Caco-2 (cell line): ENCODE results near the gene APC. TPM values are rescaled to one million over a fixed set of nuclear protein-coding genes. Genes with fewer than 3 reads are reported as not detected.

Experiments
- BruUV-seq: library from RNA; stranded (reverse); fragments of 400-500 nt; replicated peaks from 2 replicates; lab custom pipeline; 2021; lab: Mats Ljungman, UMichigan
- CTCF ChIA-PET: fragments of 300-600 bp; sonication (Branson Sonifier 250); formaldehyde crosslinking; loops from one replicate; lab custom pipeline; 2022; ENCODE audit warnings: antibody characterized with exemption; lab: Charles Lee
- POLR2A ChIA-PET: fragments of 300-600 bp; sonication (Branson Sonifier 250); formaldehyde crosslinking; loops from one replicate; lab custom pipeline; 2022; ENCODE audit warnings: antibody characterized with exemption; lab: Charles Lee
- DNase-seq, 2 experiments: peaks; one replicate each; pipeline versions ENCODE4 v3.0.0 to v3.0.0-alpha.2; 2020 to 2022
- H3K27me3 ChIP-seq: replicated peaks from 2 replicates; pipeline ENCODE4 v1.6.0; 2011; ENCODE audit warnings: low read length; ENCODE audit not compliant: control insufficient read depth, insufficient read depth
- H3K36me3 ChIP-seq: 2 replicates; pipeline ENCODE4 v1.5.1; 2011; ENCODE audit warnings: low read length; ENCODE audit not compliant: control insufficient read depth, insufficient read depth
- H3K4me1 ChIP-seq: fragments of 250-450 bp; sonication (Bioruptor Pico); 2 replicates; pipeline ENCODE4 v1.5.1; 2020; ENCODE audit warnings: mild to moderate bottlenecking
- H3K4me3 ChIP-seq: 2 replicates; pipeline ENCODE4 v1.5.1; 2011; ENCODE audit warnings: low read depth, mild to moderate bottlenecking, control low read depth, low read length
- H3K9me3 ChIP-seq: fragments of 250-450 bp; sonication (Bioruptor Pico); 2 replicates; pipeline ENCODE4 v1.5.1; 2020; ENCODE audit warnings: mild to moderate bottlenecking, moderate library complexity
- H3K27ac Mint-ChIP-seq: one replicate; pipeline ENCODE4 v1.8.0; 2022; ENCODE audit warnings: mixed read lengths; ENCODE audit not compliant: unreplicated experiment
- H3K27me3 Mint-ChIP-seq: one replicate; pipeline ENCODE4 v1.8.0; 2022; ENCODE audit warnings: mixed read lengths; ENCODE audit not compliant: insufficient read depth, unreplicated experiment
- H3K36me3 Mint-ChIP-seq: one replicate; pipeline ENCODE4 v1.8.0; 2022; ENCODE audit warnings: mild to moderate bottlenecking, mixed read lengths; ENCODE audit not compliant: insufficient read depth, unreplicated experiment
- H3K4me1 Mint-ChIP-seq: one replicate; pipeline ENCODE4 v1.8.0; 2022; ENCODE audit warnings: low read depth, mixed read lengths; ENCODE audit not compliant: unreplicated experiment
- H3K4me3 Mint-ChIP-seq: one replicate; pipeline ENCODE4 v1.8.0; 2022; ENCODE audit warnings: mild to moderate bottlenecking, moderate library complexity, mixed read lengths; ENCODE audit not compliant: unreplicated experiment
- H3K9me3 Mint-ChIP-seq: one replicate; pipeline ENCODE4 v1.8.0; 2022; ENCODE audit warnings: mixed read lengths; ENCODE audit not compliant: unreplicated experiment
- CTCF ChIP-seq, 2 experiments: fragments of 200-600 bp in 1 of 2; IDR thresholded peaks; 1 replicate in 1 of 2; 2 replicates in 1 of 2; pipeline versions ENCODE4 v1.5.1 to v1.8.0; 2011 to 2022; ENCODE audit warnings: antibody characterized with exemption in 1 of 2, control low read depth in 1 of 2, inconsistent platforms in 1 of 2, low read depth in 1 of 2, low read length in 1 of 2, mild to moderate bottlenecking in 1 of 2, moderate library complexity in 1 of 2; ENCODE audit not compliant: insufficient read depth in 1 of 2, severe bottlenecking in 1 of 2, unreplicated experiment in 1 of 2
- intact Hi-C: fragments of 100-400 bp; cut with micrococcal nuclease; formaldehyde crosslinking; loops from one replicate; pipeline ENCODE4 v1.10.0; 2022; ENCODE audit not compliant: unreplicated experiment
- total RNA-seq: library from RNA; stranded (reverse); gene quantifications from 2 replicates; pipeline ENCODE4 v1.2.3, GENCODE V29; 2022

APC gene
- total RNA-seq, 1 experiment from 2014 or later, result 28.6 TPM

GRCh38 chr5:112820246-112820645 lies 82.6 kb downstream of the APC start:
- Mint-ChIP-seq H3K4me3 (no peak overlapping the region), H3K36me3 (peaks cover 18% of the 10 kb centered on the region), H3K27me3 (no peaks in the 10 kb centered on the region), H3K4me1 (peaks cover 12% of the 10 kb centered on the region), H3K9me3 (peaks cover 10% of the 10 kb centered on the region), H3K27ac (no peak overlapping the region)
- H3K4me3 ChIP-seq, result no peak overlapping the region
- no peak for TF ChIP-seq CTCF (IDR thresholded peaks at IDR 0.05; ENCODE audit: insufficient read depth in 1 of 2, low read depth in 1 of 2, low read length in 1 of 2, severe bottlenecking in 1 of 2, unreplicated experiment in 1 of 2)
- peaks cover 2% of the 10 kb centered on the region for H3K36me3 ChIP-seq
- no peak for DNase-seq
- no TSS peak for BruUV-seq
- H3K4me1 ChIP-seq, result peaks cover 9% of the 10 kb centered on the region; the same call in 1 of the 2 replicates
- ChIA-PET CTCF (no interaction called here), POLR2A (no interaction called here)
- H3K9me3 ChIP-seq, result no peaks in the 10 kb centered on the region
- intact Hi-C loops, result no loop called here
- no peaks in the 10 kb centered on the region for H3K27me3 ChIP-seq

GRCh38 chr5:112822456-112822855 lies 84.8 kb downstream of the APC start:
- peaks cover 2% of the 10 kb centered on the region for H3K36me3 ChIP-seq
- Mint-ChIP-seq H3K9me3 (peaks cover 10% of the 10 kb centered on the region), H3K27me3 (no peaks in the 10 kb centered on the region), H3K36me3 (peaks cover 17% of the 10 kb centered on the region), H3K4me3 (no peak overlapping the region), H3K4me1 (peaks cover 12% of the 10 kb centered on the region), H3K27ac (no peak overlapping the region)
- intact Hi-C loops, result no loop called here
- CTCF ChIA-PET, result no interaction called here
- H3K4me1 ChIP-seq, result peaks cover 9% of the 10 kb centered on the region; the same call in 1 of the 2 replicates
- no peak overlapping the region for H3K4me3 ChIP-seq
- no peaks in the 10 kb centered on the region for H3K9me3 ChIP-seq
- no peak for TF ChIP-seq CTCF (IDR thresholded peaks at IDR 0.05; ENCODE audit: insufficient read depth in 1 of 2, low read depth in 1 of 2, low read length in 1 of 2, severe bottlenecking in 1 of 2, unreplicated experiment in 1 of 2)
- no peak for DNase-seq
- POLR2A ChIA-PET, result no interaction called here
- no TSS peak for BruUV-seq
- H3K27me3 ChIP-seq, result no peaks in the 10 kb centered on the region

- BruUV-seq, result no TSS peak
- POLR2A ChIA-PET, result no interaction called here
- no peaks in the 10 kb centered on the region for H3K27me3 Mint-ChIP-seq
- Histone ChIP-seq H3K36me3 (peaks cover 2% of the 10 kb centered on the region), H3K4me1 (peaks cover 9% of the 10 kb centered on the region; the same call in 1 of the 2 replicates), H3K27me3 (no peaks in the 10 kb centered on the region), H3K9me3 (no peaks in the 10 kb centered on the region), H3K4me3 (no peak overlapping the region)
- H3K9me3 Mint-ChIP-seq, result peaks cover 10% of the 10 kb centered on the region
- CTCF ChIA-PET, result no interaction called here
- H3K36me3 Mint-ChIP-seq, result peaks cover 17% of the 10 kb centered on the region
- H3K4me3 Mint-ChIP-seq, result no peak overlapping the region
- TF ChIP-seq CTCF (IDR thresholded peaks at IDR 0.05; ENCODE audit: insufficient read depth in 1 of 2, low read depth in 1 of 2, low read length in 1 of 2, severe bottlenecking in 1 of 2, unreplicated experiment in 1 of 2), result no peak
- intact Hi-C loops, result no loop called here
- H3K27ac Mint-ChIP-seq, result no peak overlapping the region
- no peak for DNase-seq
- H3K4me1 Mint-ChIP-seq, result peaks cover 12% of the 10 kb centered on the region
These were observed 85.5 kb downstream of the APC start for GRCh38 chr5:112823181-112823580.
